K562 (cell line): ENCODE data around the gene USP12. TPM values are rescaled to one million over a fixed set of nuclear protein-coding genes. Genes with fewer than 3 reads are reported as not detected.

Experiments used
- ATAC-seq: fragments of 200-7000 bp; cut with Tn5 transposase; 3 replicates; pipeline ENCODE4 v1.9.1; 2020; ENCODE audit warnings: moderate library complexity
- BruUV-seq: library from RNA; stranded (reverse); fragments of 400-500 nt; replicated peaks from 2 replicates; lab custom pipeline; 2021; lab: Mats Ljungman, UMichigan
- CTCF ChIA-PET: fragments of 300-600 bp; formaldehyde crosslinking; extraction: SDS; loops from one replicate; lab custom pipeline; 2021; ENCODE audit warnings: low intra/inter-chr PET ratio; lab: Yijun Ruan, JAX
- POLR2A ChIA-PET: fragments of 300-600, 350-650 bp; sonication (Branson Sonifier 250); formaldehyde crosslinking; extraction: SDS; loops from one replicate; lab custom pipeline; 2021; ENCODE audit warnings: antibody characterized with exemption, inconsistent platforms; lab: Yijun Ruan, JAX
- DNase-seq, 4 experiments: peaks; one replicate each; pipeline versions ENCODE4 v3.0.0 to v3.0.0-alpha.2; 2011 to 2018; ENCODE audit warnings: low spot score in 3 of 4, mixed read lengths in 3 of 4; ENCODE audit errors: extremely low read depth in 1 of 4
- FAIRE-seq: peaks from 2 replicates; lab custom pipeline; 2011; peaks lifted over from hg19 to GRCh38; lab: Jason Lieb, UNC
- H2AFZ ChIP-seq: 2 replicates; pipeline ENCODE4 v1.6.0; 2011; ENCODE audit warnings: low read depth, low read length, control low read depth, inconsistent platforms
- H3K27ac ChIP-seq: fragments of 200-600 bp; 3 replicates; pipeline ENCODE4 v1.8.0; 2011; ENCODE audit warnings: low read depth, mild to moderate bottlenecking, control low read depth, inconsistent platforms, low read length, moderate library complexity, mixed read lengths; ENCODE audit errors: extremely low read depth
- H3K27me3 ChIP-seq, 2 experiments: fragments of 300-600 bp in 1 of 2; 2 replicates in 1 of 2; 3 replicates in 1 of 2; pipeline versions ENCODE4 v1.6.0 to v1.8.0; 2011; ENCODE audit warnings: inconsistent platforms in 2 of 2, low read length in 2 of 2, mild to moderate bottlenecking in 1 of 2, mixed read lengths in 1 of 2, moderate library complexity in 1 of 2; ENCODE audit not compliant: control insufficient read depth in 2 of 2, insufficient read depth in 2 of 2
- H3K36me3 ChIP-seq: fragments of 300-600 bp; 3 replicates; pipeline ENCODE4 v1.8.0; 2011; ENCODE audit warnings: mild to moderate bottlenecking, low read length, inconsistent platforms; ENCODE audit not compliant: control insufficient read depth, insufficient read depth
- H3K4me1 ChIP-seq, 2 experiments: fragments of 200-600 bp in 1 of 2; replicated peaks in 1 of 2; 2 replicates in 1 of 2; 3 replicates in 1 of 2; pipeline versions ENCODE4 v1.5.1 to v1.8.0; 2011; ENCODE audit warnings: inconsistent platforms in 2 of 2, low read length in 2 of 2, mild to moderate bottlenecking in 1 of 2, mixed read lengths in 1 of 2, moderate library complexity in 1 of 2; ENCODE audit not compliant: control insufficient read depth in 2 of 2, insufficient read depth in 2 of 2
- H3K4me2 ChIP-seq: 2 replicates; pipeline ENCODE4 v1.6.1; 2011; ENCODE audit warnings: low read length, control low read depth, inconsistent platforms, mixed read lengths; ENCODE audit not compliant: insufficient read depth
- H3K4me3 ChIP-seq: fragments of 200-600 bp; sonication (generic), shearing (Covaris generic); 2 replicates; pipeline ENCODE4 v1.5.1; 2016; ENCODE audit warnings: control low read depth, inconsistent platforms
- H3K79me2 ChIP-seq: fragments of 200-600 bp; 3 replicates; pipeline ENCODE4 v1.8.0; 2011; ENCODE audit warnings: low read length, inconsistent platforms; ENCODE audit not compliant: control insufficient read depth, insufficient read depth
- H3K9ac ChIP-seq, 2 experiments: 2 replicates each; pipeline versions ENCODE4 v1.6.0 to v1.6.1; 2011; ENCODE audit warnings: low read depth in 2 of 2, low read length in 2 of 2, control low read depth in 1 of 2, inconsistent platforms in 1 of 2, mild to moderate bottlenecking in 1 of 2, mixed read lengths in 1 of 2; ENCODE audit not compliant: insufficient read depth in 1 of 2
- H3K9me1 ChIP-seq: one replicate; pipeline ENCODE4 v1.6.0; 2011; ENCODE audit warnings: inconsistent platforms, mild to moderate bottlenecking, low read length, moderate library complexity; ENCODE audit not compliant: control insufficient read depth, insufficient read depth
- H3K9me3 ChIP-seq: replicated peaks from 2 replicates; pipeline ENCODE4 v1.5.1; 2011; ENCODE audit warnings: low read depth, low read length, inconsistent platforms; ENCODE audit not compliant: control insufficient read depth, insufficient read depth
- H4K20me1 ChIP-seq: replicated peaks from 2 replicates; pipeline ENCODE4 v1.6.1; 2011; ENCODE audit warnings: low read length, inconsistent platforms, mixed read lengths; ENCODE audit not compliant: control insufficient read depth, insufficient read depth
- C11orf30 ChIP-seq: fragments of 450-650 bp; IDR thresholded peaks from 2 replicates; pipeline ENCODE4 v1.6.1; 2016; ENCODE audit warnings: low read depth, mild to moderate bottlenecking
- ETV6 ChIP-seq, 3 experiments: fragments of 150-350 bp in 1 of 3; sonication (generic) in 1 of 3; formaldehyde crosslinking in 1 of 3; IDR thresholded peaks; 2 replicates each; pipeline versions ENCODE4 v1.6.1 to v1.8.0; 2014 to 2022; ENCODE audit warnings: borderline replicate concordance in 2 of 3, low read depth in 2 of 3, antibody characterized with exemption in 1 of 3, low read length in 1 of 3, mild to moderate bottlenecking in 1 of 3, missing genetic modification reagents in 1 of 3
- SRSF1 ChIP-seq: fragments of 200-400 bp; formaldehyde crosslinking; IDR thresholded peaks from 2 replicates; pipeline ENCODE4 v1.6.1; 2017; ENCODE audit warnings: mild to moderate bottlenecking, low read depth, low read length, moderate library complexity
- ZNF165 ChIP-seq: fragments of 250-450 bp; sonication (Bioruptor Pico); IDR thresholded peaks from 2 replicates; pipeline ENCODE4 v1.4.0; 2020; ENCODE audit warnings: borderline replicate concordance
- ZNF778 ChIP-seq: fragments of 450-650 bp; formaldehyde crosslinking; IDR thresholded peaks from 2 replicates; pipeline ENCODE4 v1.4.0; 2020; ENCODE audit warnings: mild to moderate bottlenecking, moderate library complexity
- WGBS: fragments of 100-300 bp; shearing (Covaris generic); methylation state at CpG from one replicate; pipeline ENCODE4 v1.1.6; 2016; ENCODE audit warnings: low coverage, mixed read lengths; ENCODE audit not compliant: insufficient coverage; ENCODE audit errors: missing lambda C conversion rate; 5-methylcytosine and 5-hydroxymethylcytosine counted together
- in situ Hi-C: fragments of 300-500 bp; cut with MboI; formaldehyde crosslinking; loops from 4 replicates; pipeline ENCODE4 v1.15.0; 2018; ENCODE audit warnings: inconsistent platforms, mixed read lengths
- intact Hi-C: fragments of 100-400 bp; cut with micrococcal nuclease; formaldehyde crosslinking; loops from 2 replicates; pipeline ENCODE4 v1.14.2; 2022
- polyA plus RNA-seq, 8 experiments: library from polyadenylated mRNA; depleted of rRNA in 4 of 8; stranded (reverse) in 5 of 8; unstranded in 3 of 8; fragments of >200 nt; fragmentation: Nextera tagmentation in 2 of 8; fragmentation: Illumina TruSeq in 1 of 8; extraction: Ambion mirVana in 2 of 8; extraction: Trizol in 1 of 8; gene quantifications; 2 replicates each; pipeline versions ENCODE4 v1.2.1 to v1.2.3, GENCODE V29; 2011 to 2014; ENCODE audit warnings: inconsistent platforms in 1 of 8, missing spikeins in 1 of 8
- total RNA-seq, 7 experiments: library from RNA; depleted of rRNA in 6 of 7; stranded (reverse); fragments of >200 nt in 6 of 7; fragmentation: Illumina TruSeq in 2 of 7; extraction: Trizol in 2 of 7; gene quantifications; 2 replicates each; pipeline versions ENCODE4 v1.2.1 to v1.2.3, GENCODE V29; 2011 to 2021; ENCODE audit warnings: low replicate concordance in 1 of 7
- TF ChIP-seq, protein P1 (sequence below): fragments of 250-450 bp; sonication (Bioruptor Pico); IDR thresholded peaks from 2 replicates; pipeline ENCODE4 v1.4.0; 2020; ENCODE audit warnings: mild to moderate bottlenecking, moderate library complexity, borderline replicate concordance
- TF ChIP-seq, protein P2 (sequence below): sonication (generic); formaldehyde crosslinking; IDR thresholded peaks from 2 replicates; pipeline ENCODE4 v1.8.0; 2022; ENCODE audit warnings: mild to moderate bottlenecking, missing genetic modification reagents
- TF ChIP-seq, protein P3 (sequence below): fragments of 250-450 bp; sonication (Bioruptor Pico); IDR thresholded peaks from 2 replicates; pipeline ENCODE4 v1.4.0; 2020; ENCODE audit warnings: mild to moderate bottlenecking
- TF ChIP-seq, protein P4 (sequence below), 2 experiments: IDR thresholded peaks; 2 replicates each; pipeline ENCODE4 v1.6.1; 2011; ENCODE audit warnings: borderline replicate concordance in 1 of 2, control low read depth in 1 of 2, low read depth in 1 of 2, low read length in 1 of 2, mild to moderate bottlenecking in 1 of 2, mixed read lengths in 1 of 2, moderate library complexity in 1 of 2; ENCODE audit not compliant: insufficient read depth in 1 of 2, insufficient read length in 1 of 2, poor library complexity in 1 of 2, severe bottlenecking in 1 of 2; ENCODE audit errors: extremely low read depth in 1 of 2

The USP12 gene
- total and polyA plus RNA-seq, 9 of the 15 experiments (the other 6 are each of a cell fraction or from before 2014, with no cell fraction given): 1.8 to 20.5 (median 13.3) TPM

DNA sequence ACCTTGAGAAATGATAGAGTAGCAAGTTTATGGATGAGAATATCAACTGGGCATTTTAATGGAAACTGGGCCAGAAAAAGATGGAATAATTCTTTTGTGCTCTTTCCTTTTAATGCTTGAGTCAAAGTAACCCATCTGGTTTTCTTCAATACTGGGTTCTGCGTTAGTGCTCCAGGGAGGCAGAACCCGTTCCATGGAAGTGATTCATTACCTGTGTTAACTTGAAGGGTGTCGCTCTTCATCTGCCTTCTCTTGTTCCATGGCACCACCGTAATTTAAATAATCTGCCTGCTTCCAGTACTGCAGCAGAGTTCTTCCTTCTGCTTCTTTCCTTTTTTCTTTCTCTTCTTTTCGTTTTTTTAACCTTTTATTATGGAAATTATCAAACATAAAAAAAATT, 14.7 kb upstream of the USP12 start:
- H3K9ac ChIP-seq: no peak overlapping the region
- H2AFZ ChIP-seq: no peak overlapping the region
- no peaks in the 10 kb centered on the region for H3K36me3 ChIP-seq
- BruUV-seq: no TSS peak
- ATAC-seq (no peak), FAIRE-seq (no peak), DNase-seq (no peak)
- no peaks in the 10 kb centered on the region for H3K9me3 ChIP-seq
- ChIA-PET CTCF (no interaction called here), POLR2A (no interaction called here)
- no peaks in the 10 kb centered on the region for H3K79me2 ChIP-seq
- no peak overlapping the region for H3K4me3 ChIP-seq
- H3K27me3 ChIP-seq: no peaks in the 10 kb centered on the region
- H3K4me2 ChIP-seq: no peak overlapping the region
- in situ Hi-C loops (no loop called here), intact Hi-C loops (no loop called here)
- peaks cover 6 to 15% of the 10 kb centered on the region in 2 experiments; a peak in 3 of 5 replicates for H3K4me1 ChIP-seq
- TF ChIP-seq SRSF1 (no peak), ZNF778 (CRISPR knock-in tag) (no peak), ETV6 (IDR thresholded peaks at IDR 0.05; ENCODE audit: borderline replicate concordance in 1 of 2, low read depth in 2 of 2, low read length in 1 of 2) (no peak), ETV6 (CRISPR knock-in tag; IDR thresholded peaks at IDR 0.05; ENCODE audit: borderline replicate concordance) (no peak), C11orf30 (no peak), ZNF165 (CRISPR knock-in tag) (no peak)
- TF ChIP-seq, protein P1, sequence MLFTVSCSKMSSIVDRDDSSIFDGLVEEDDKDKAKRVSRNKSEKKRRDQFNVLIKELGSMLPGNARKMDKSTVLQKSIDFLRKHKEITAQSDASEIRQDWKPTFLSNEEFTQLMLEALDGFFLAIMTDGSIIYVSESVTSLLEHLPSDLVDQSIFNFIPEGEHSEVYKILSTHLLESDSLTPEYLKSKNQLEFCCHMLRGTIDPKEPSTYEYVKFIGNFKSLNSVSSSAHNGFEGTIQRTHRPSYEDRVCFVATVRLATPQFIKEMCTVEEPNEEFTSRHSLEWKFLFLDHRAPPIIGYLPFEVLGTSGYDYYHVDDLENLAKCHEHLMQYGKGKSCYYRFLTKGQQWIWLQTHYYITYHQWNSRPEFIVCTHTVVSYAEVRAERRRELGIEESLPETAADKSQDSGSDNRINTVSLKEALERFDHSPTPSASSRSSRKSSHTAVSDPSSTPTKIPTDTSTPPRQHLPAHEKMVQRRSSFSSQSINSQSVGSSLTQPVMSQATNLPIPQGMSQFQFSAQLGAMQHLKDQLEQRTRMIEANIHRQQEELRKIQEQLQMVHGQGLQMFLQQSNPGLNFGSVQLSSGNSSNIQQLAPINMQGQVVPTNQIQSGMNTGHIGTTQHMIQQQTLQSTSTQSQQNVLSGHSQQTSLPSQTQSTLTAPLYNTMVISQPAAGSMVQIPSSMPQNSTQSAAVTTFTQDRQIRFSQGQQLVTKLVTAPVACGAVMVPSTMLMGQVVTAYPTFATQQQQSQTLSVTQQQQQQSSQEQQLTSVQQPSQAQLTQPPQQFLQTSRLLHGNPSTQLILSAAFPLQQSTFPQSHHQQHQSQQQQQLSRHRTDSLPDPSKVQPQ (CRISPR knock-in tag): no peak
- TF ChIP-seq, protein P2, sequence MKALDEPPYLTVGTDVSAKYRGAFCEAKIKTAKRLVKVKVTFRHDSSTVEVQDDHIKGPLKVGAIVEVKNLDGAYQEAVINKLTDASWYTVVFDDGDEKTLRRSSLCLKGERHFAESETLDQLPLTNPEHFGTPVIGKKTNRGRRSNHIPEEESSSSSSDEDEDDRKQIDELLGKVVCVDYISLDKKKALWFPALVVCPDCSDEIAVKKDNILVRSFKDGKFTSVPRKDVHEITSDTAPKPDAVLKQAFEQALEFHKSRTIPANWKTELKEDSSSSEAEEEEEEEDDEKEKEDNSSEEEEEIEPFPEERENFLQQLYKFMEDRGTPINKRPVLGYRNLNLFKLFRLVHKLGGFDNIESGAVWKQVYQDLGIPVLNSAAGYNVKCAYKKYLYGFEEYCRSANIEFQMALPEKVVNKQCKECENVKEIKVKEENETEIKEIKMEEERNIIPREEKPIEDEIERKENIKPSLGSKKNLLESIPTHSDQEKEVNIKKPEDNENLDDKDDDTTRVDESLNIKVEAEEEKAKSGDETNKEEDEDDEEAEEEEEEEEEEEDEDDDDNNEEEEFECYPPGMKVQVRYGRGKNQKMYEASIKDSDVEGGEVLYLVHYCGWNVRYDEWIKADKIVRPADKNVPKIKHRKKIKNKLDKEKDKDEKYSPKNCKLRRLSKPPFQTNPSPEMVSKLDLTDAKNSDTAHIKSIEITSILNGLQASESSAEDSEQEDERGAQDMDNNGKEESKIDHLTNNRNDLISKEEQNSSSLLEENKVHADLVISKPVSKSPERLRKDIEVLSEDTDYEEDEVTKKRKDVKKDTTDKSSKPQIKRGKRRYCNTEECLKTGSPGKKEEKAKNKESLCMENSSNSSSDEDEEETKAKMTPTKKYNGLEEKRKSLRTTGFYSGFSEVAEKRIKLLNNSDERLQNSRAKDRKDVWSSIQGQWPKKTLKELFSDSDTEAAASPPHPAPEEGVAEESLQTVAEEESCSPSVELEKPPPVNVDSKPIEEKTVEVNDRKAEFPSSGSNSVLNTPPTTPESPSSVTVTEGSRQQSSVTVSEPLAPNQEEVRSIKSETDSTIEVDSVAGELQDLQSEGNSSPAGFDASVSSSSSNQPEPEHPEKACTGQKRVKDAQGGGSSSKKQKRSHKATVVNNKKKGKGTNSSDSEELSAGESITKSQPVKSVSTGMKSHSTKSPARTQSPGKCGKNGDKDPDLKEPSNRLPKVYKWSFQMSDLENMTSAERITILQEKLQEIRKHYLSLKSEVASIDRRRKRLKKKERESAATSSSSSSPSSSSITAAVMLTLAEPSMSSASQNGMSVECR: no peak
- TF ChIP-seq, protein P3, sequence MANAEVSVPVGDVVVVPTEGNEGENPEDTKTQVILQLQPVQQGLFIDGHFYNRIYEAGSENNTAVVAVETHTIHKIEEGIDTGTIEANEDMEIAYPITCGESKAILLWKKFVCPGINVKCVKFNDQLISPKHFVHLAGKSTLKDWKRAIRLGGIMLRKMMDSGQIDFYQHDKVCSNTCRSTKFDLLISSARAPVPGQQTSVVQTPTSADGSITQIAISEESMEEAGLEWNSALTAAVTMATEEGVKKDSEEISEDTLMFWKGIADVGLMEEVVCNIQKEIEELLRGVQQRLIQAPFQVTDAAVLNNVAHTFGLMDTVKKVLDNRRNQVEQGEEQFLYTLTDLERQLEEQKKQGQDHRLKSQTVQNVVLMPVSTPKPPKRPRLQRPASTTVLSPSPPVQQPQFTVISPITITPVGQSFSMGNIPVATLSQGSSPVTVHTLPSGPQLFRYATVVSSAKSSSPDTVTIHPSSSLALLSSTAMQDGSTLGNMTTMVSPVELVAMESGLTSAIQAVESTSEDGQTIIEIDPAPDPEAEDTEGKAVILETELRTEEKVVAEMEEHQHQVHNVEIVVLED: no peak
- TF ChIP-seq, protein P4, sequence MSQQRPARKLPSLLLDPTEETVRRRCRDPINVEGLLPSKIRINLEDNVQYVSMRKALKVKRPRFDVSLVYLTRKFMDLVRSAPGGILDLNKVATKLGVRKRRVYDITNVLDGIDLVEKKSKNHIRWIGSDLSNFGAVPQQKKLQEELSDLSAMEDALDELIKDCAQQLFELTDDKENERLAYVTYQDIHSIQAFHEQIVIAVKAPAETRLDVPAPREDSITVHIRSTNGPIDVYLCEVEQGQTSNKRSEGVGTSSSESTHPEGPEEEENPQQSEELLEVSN (IDR thresholded peaks at IDR 0.05; ENCODE audit: borderline replicate concordance in 1 of 2, extremely low read depth in 1 of 2, insufficient read depth in 1 of 2, insufficient read length in 1 of 2, low read depth in 1 of 2, low read length in 1 of 2, poor library complexity in 1 of 2, severe bottlenecking in 1 of 2): no peak
- WGBS: 49% methylated on average over 5 of the region's 5 CpGs
- no peaks in the 10 kb centered on the region for H4K20me1 ChIP-seq
- H3K27ac ChIP-seq: no peak overlapping the region
- H3K9me1 ChIP-seq: no peaks in the 10 kb centered on the region
